Lung (tissue), 12 donors: ENCODE data around the gene TMTC2. TPM values are rescaled to one million over a fixed set of nuclear protein-coding genes. Genes with fewer than 3 reads are reported as not detected.

Experiments used
- ATAC-seq: fragments of 200-7000 bp; cut with Tn5 transposase; one replicate; pipeline ENCODE4 v1.9.1; 2020; ENCODE audit warnings: moderate number of reproducible peaks; ENCODE audit not compliant: insufficient read depth, low FRiP score
- DNase-seq, 3 donors: peaks; one replicate each; pipeline ENCODE4 v3.0.0-alpha.2; 2013 to 2017
- H3K27ac ChIP-seq, 2 donors: one replicate each; pipeline ENCODE4 v1.5.1; 2013; ENCODE audit warnings: mild to moderate bottlenecking in 2 of 2, moderate library complexity in 2 of 2, control low read depth in 1 of 2, inconsistent platforms in 1 of 2, low read depth in 1 of 2, low read length in 1 of 2
- H3K27me3 ChIP-seq, 3 donors: one replicate each; pipeline ENCODE4 v1.5.1; 2013; ENCODE audit warnings: low read length in 2 of 3; ENCODE audit not compliant: control insufficient read depth in 3 of 3, insufficient read depth in 3 of 3
- H3K36me3 ChIP-seq, 4 donors: one replicate each; pipeline ENCODE4 v1.5.1; 2013; ENCODE audit warnings: low read length in 4 of 4, mild to moderate bottlenecking in 1 of 4, moderate library complexity in 1 of 4; ENCODE audit not compliant: control insufficient read depth in 4 of 4, insufficient read depth in 4 of 4
- H3K4me1 ChIP-seq, 5 donors: one replicate each; pipeline ENCODE4 v1.5.1; 2013; ENCODE audit warnings: low read length in 5 of 5, mild to moderate bottlenecking in 2 of 5, moderate library complexity in 1 of 5; ENCODE audit not compliant: control insufficient read depth in 5 of 5, insufficient read depth in 5 of 5
- H3K4me3 ChIP-seq: one replicate; pipeline ENCODE4 v1.5.1; 2013; ENCODE audit warnings: mild to moderate bottlenecking, control low read depth, moderate library complexity
- H3K9ac ChIP-seq, 2 donors: one replicate each; pipeline ENCODE4 v1.5.1; 2013; ENCODE audit warnings: low read length in 2 of 2, control low read depth in 1 of 2; ENCODE audit not compliant: insufficient read depth in 1 of 2
- H3K9me3 ChIP-seq, 4 donors: one replicate each; pipeline ENCODE4 v1.5.1; 2013; ENCODE audit warnings: low read length in 3 of 4, mild to moderate bottlenecking in 1 of 4, moderate library complexity in 1 of 4; ENCODE audit not compliant: control insufficient read depth in 4 of 4, insufficient read depth in 3 of 4
- CTCF ChIP-seq: IDR thresholded peaks from 2 replicates; pipeline ENCODE4 v1.5.1; 2012; ENCODE audit warnings: mild to moderate bottlenecking; ENCODE audit errors: control extremely low read depth, extremely low read depth
- WGBS, 2 donors: extraction: QIAGEN DNeasy Blood & Tissue Kit; methylation state at CpG; one replicate each; pipeline ENCODE4 v1.1.7; 2013; 5-methylcytosine and 5-hydroxymethylcytosine counted together
- polyA plus RNA-seq, 2 donors: library from polyadenylated mRNA; stranded (reverse); fragments of 200-250 nt; gene quantifications; one replicate each; pipeline ENCODE4 v1.2.1, GENCODE V29; 2013
- total RNA-seq, 2 donors: library from RNA; depleted of rRNA in 1 of 2; stranded (reverse); fragments of >200 nt in 1 of 2; gene quantifications; one replicate each; pipeline ENCODE4 v1.2.1, GENCODE V29; 2014 to 2021
- donor health status: control.
- donor health status: control.
- donor health status: Bipolar disorder and iron deficiency.
- donor health status: healthy.
- donor health status: DM: yes; HTN: yes; CAD: no.

Gene TMTC2
- total and polyA plus RNA-seq, 4 donors: 5.3 to 77.1 (median 14.0) TPM

- Histone ChIP-seq H3K27ac (no peak overlapping the region), H3K4me3 (no peak overlapping the region), H3K27me3 (no peaks in the 10 kb centered on the region), H3K9ac (no peak overlapping the region), H3K36me3 (peaks cover 0 to under 1% (median 0%) of the 10 kb centered on the region in 4 donors), H3K9me3 (no peaks in the 10 kb centered on the region), H3K4me1 (no peaks in the 10 kb centered on the region)
- no peak for TF ChIP-seq CTCF
- DNase-seq: no peak
- WGBS, 2 donors: 100% methylated on average over 3 of the region's 3 CpGs
- no peak for ATAC-seq
Observed at GRCh38 chr12:82970614-82971013, 283.9 kb downstream of the TMTC2 start.

DNA sequence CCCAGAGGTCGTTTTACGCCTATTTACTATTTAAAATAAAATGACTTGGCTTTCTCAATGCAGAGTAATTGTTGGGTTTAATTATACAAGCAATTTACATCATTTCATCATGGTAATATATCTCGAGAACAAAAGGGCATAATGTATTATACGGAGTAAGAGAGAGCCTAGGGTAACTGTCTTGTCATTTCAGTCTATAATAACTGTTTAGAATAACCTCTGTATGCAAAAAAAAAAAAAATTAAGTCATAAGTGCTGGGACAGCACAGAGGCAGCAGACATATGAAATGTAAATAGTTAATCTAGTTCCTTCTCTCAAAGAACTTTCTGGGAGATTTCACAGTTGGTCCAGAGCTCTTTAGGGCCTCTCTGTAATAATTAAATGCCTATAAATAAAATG lies 284.9 kb downstream of the TMTC2 start:
- no peak for TF ChIP-seq CTCF
- WGBS, 2 donors: 94 to 97% methylated on average over 4 of the region's 4 CpGs
- Histone ChIP-seq H3K27ac (no peak overlapping the region), H3K9ac (no peak overlapping the region), H3K9me3 (no peaks in the 10 kb centered on the region), H3K4me1 (no peaks in the 10 kb centered on the region), H3K27me3 (no peaks in the 10 kb centered on the region), H3K4me3 (no peak overlapping the region), H3K36me3 (no peaks in the 10 kb centered on the region)
- ATAC-seq: no peak
- DNase-seq: no peak

DNA sequence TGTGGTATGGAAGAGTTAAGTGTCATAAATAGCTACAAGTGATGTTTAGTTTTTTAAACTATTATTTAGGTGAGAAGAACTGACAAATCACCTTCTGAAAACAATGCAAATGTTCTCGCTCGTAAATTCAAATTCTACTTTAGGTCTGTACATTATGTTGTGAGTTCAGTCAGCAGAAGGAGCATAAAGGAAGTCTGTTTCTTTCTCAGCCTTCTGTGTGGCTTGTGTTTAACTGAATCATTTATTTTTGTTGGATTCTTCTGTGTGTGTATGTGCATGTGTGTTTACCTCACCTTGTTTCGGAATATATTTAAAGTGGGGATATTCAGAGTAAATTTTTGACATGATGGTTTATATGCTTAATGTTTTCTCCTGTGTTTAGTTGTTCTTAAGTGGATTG lies 285.9 kb downstream of the TMTC2 start:
- no peak overlapping the region for H3K4me3 ChIP-seq
- H3K27ac ChIP-seq: no peak overlapping the region
- no peaks in the 10 kb centered on the region for H3K4me1 ChIP-seq
- no peak overlapping the region for H3K9ac ChIP-seq
- H3K27me3 ChIP-seq: no peaks in the 10 kb centered on the region
- ATAC-seq (no peak), DNase-seq (no peak)
- H3K36me3 ChIP-seq: no peaks in the 10 kb centered on the region
- no peak for TF ChIP-seq CTCF
- WGBS, 2 donors: 97% methylated on average over 3 of the region's 3 CpGs
- H3K9me3 ChIP-seq: no peaks in the 10 kb centered on the region

GRCh38 chr12:82973592-82973991 lies 286.9 kb downstream of the TMTC2 start:
- H3K4me1 ChIP-seq: no peaks in the 10 kb centered on the region
- H3K9me3 ChIP-seq: no peaks in the 10 kb centered on the region
- TF ChIP-seq CTCF: no peak
- no peaks in the 10 kb centered on the region for H3K36me3 ChIP-seq
- no peak for DNase-seq
- H3K9ac ChIP-seq: no peak overlapping the region
- H3K27ac ChIP-seq: no peak overlapping the region
- no peaks in the 10 kb centered on the region for H3K27me3 ChIP-seq
- H3K4me3 ChIP-seq: no peak overlapping the region
- 95% methylated on average over 3 of the region's 3 CpGs for WGBS, 2 donors
- no peak for ATAC-seq
